ENCODE data around the gene LY86.

LY86 gene

GRCh38 chr6:6623553-6623952 lies 35.0 kb downstream of the LY86 start:
- no peak for DNase-seq (ENCODE audit: low read depth)

GRCh38 chr6:6624269-6624990 lies 35.9 kb downstream of the LY86 start:
- DNase-seq (ENCODE audit: low read depth): no peak

- no peak for DNase-seq (ENCODE audit: low read depth)
These were observed 37.7 kb downstream of the LY86 start for GRCh38 chr6:6626187-6626586.

GRCh38 chr6:6629402-6629801 lies 40.9 kb downstream of the LY86 start:
- no peak for DNase-seq (ENCODE audit: low read depth)

GRCh38 chr6:6631053-6631452 lies 42.5 kb downstream of the LY86 start:
- no peak for DNase-seq (ENCODE audit: low read depth)

GRCh38 chr6:6631534-6632276 lies 43.2 kb downstream of the LY86 start:
- DNase-seq (ENCODE audit: low read depth): no peak

- DNase-seq (ENCODE audit: low read depth): no peak
These were observed 45.6 kb downstream of the LY86 start for GRCh38 chr6:6633898-6634734.

GRCh38 chr6:6634735-6635075 lies 46.2 kb downstream of the LY86 start:
- no peak for DNase-seq (ENCODE audit: low read depth)

GRCh38 chr6:6635291-6635690 lies 46.8 kb downstream of the LY86 start:
- DNase-seq (ENCODE audit: low read depth): no peak

GRCh38 chr6:6635869-6636268 lies 47.3 kb downstream of the LY86 start:
- DNase-seq (ENCODE audit: low read depth): no peak

GRCh38 chr6:6639572-6639971 lies 51.1 kb downstream of the LY86 start:
- no peak for DNase-seq (ENCODE audit: low read depth)

- no peak for DNase-seq (ENCODE audit: low read depth)
These were observed 52.4 kb downstream of the LY86 start for GRCh38 chr6:6640926-6641325.

- DNase-seq (ENCODE audit: low read depth): no peak
These were observed 54.9 kb downstream of the LY86 start for GRCh38 chr6:6643398-6643797.

- no peak for DNase-seq (ENCODE audit: low read depth)
These were observed 56.9 kb downstream of the LY86 start for GRCh38 chr6:6645261-6645917.

GRCh38 chr6:6646384-6646783 lies 57.9 kb downstream of the LY86 start:
- DNase-seq (ENCODE audit: low read depth): no peak

GRCh38 chr6:6646859-6647258 lies 58.3 kb downstream of the LY86 start:
- DNase-seq (ENCODE audit: low read depth): no peak

- DNase-seq (ENCODE audit: low read depth): no peak
These were observed 60.3 kb downstream of the LY86 start for GRCh38 chr6:6648692-6649343.

GRCh38 chr6:6649824-6650349 lies 61.4 kb downstream of the LY86 start:
- DNase-seq (ENCODE audit: low read depth): no peak

GRCh38 chr6:6650839-6651238 lies 62.3 kb downstream of the LY86 start:
- DNase-seq (ENCODE audit: low read depth): no peak

GRCh38 chr6:6651335-6651734 lies 62.8 kb downstream of the LY86 start:
- no peak for DNase-seq (ENCODE audit: low read depth)

- DNase-seq (ENCODE audit: low read depth): no peak
These were observed 64.4 kb downstream of the LY86 start for GRCh38 chr6:6652932-6653331.

All from CMK (cell line).